OCI-LY1 (cell line): ENCODE data around the gene MZB1.
"Not testable (repeated sequence)": the region's sequence is repeated elsewhere in the genome, so short reads cannot be mapped to it uniquely, and the experiment has no call there.

Experiments used
- H2AFZ ChIP-seq: fragments of 200-600 bp; sonication (generic), shearing (Covaris generic); 2 replicates; pipeline ENCODE4 v1.6.0; 2014; ENCODE audit warnings: antibody characterized with exemption, mild to moderate bottlenecking, low read length
- H3F3A ChIP-seq: fragments of 200-600 bp; sonication (generic), shearing (Covaris generic); 2 replicates; pipeline ENCODE4 v1.6.0; 2014; ENCODE audit warnings: mild to moderate bottlenecking, antibody characterized with exemption, low read length, moderate library complexity; ENCODE audit not compliant: insufficient read depth
- H3K27ac ChIP-seq: fragments of 200-600 bp; sonication (generic); 2 replicates; pipeline ENCODE4 v1.5.1; 2014; ENCODE audit warnings: low read length, mixed run types, mild to moderate bottlenecking, low read depth; ENCODE audit not compliant: poor library complexity, severe bottlenecking
- H3K27me3 ChIP-seq: fragments of 200-600 bp; sonication (generic); 2 replicates; pipeline ENCODE4 v1.6.0; 2014; ENCODE audit warnings: antibody characterized with exemption, mild to moderate bottlenecking, low read length, moderate library complexity; ENCODE audit not compliant: insufficient read depth
- H3K36me3 ChIP-seq: fragments of 200-600 bp; sonication (generic); 2 replicates; pipeline ENCODE4 v1.6.1; 2014; ENCODE audit warnings: mild to moderate bottlenecking, antibody characterized with exemption, low read length, moderate library complexity, mixed read lengths; ENCODE audit not compliant: insufficient read depth
- H3K4me1 ChIP-seq: fragments of 200-600 bp; sonication (generic); 2 replicates; pipeline ENCODE4 v1.5.1; 2014; ENCODE audit warnings: mild to moderate bottlenecking, low read length, moderate library complexity; ENCODE audit not compliant: insufficient read depth, severe bottlenecking
- H3K4me2 ChIP-seq: fragments of 200-600 bp; sonication (generic), shearing (Covaris generic); 2 replicates; pipeline ENCODE4 v1.6.1; 2014; ENCODE audit warnings: low read length
- H3K4me3 ChIP-seq: fragments of 200-600 bp; sonication (generic); 2 replicates; pipeline ENCODE4 v1.5.1; 2014; ENCODE audit warnings: low read length, low read depth, mild to moderate bottlenecking, mixed read lengths; ENCODE audit not compliant: poor library complexity, severe bottlenecking
- H3K79me2 ChIP-seq: fragments of 200-600 bp; shearing (Covaris generic); 2 replicates; pipeline ENCODE4 v1.6.1; 2016; ENCODE audit warnings: mixed run types, low read length, mixed read lengths; ENCODE audit not compliant: insufficient read depth
- H3K9ac ChIP-seq: fragments of 200-600 bp; sonication (generic), shearing (Covaris generic); 2 replicates; pipeline ENCODE4 v1.6.1; 2014; ENCODE audit warnings: mild to moderate bottlenecking, low read length, mixed read lengths
- H3K9me2 ChIP-seq: fragments of 200-600 bp; sonication (generic), shearing (Covaris generic); 2 replicates; pipeline ENCODE4 v1.6.1; 2014; ENCODE audit warnings: low read depth, mild to moderate bottlenecking, low read length, mixed read lengths
- H3K9me3 ChIP-seq: fragments of 200-600 bp; shearing (Covaris generic); 2 replicates; pipeline ENCODE4 v1.6.1; 2014; ENCODE audit warnings: low read length, mixed read lengths
- H4K20me1 ChIP-seq: fragments of 200-600 bp; sonication (generic), shearing (Covaris generic); 2 replicates; pipeline ENCODE4 v1.6.0; 2016; ENCODE audit warnings: mild to moderate bottlenecking, low read length; ENCODE audit not compliant: insufficient read depth
- EZH2 ChIP-seq: fragments of 200-600 bp; sonication (generic), shearing (Covaris generic); IDR thresholded peaks from 2 replicates; pipeline ENCODE4 v1.8.0; 2017; ENCODE audit warnings: borderline replicate concordance, mixed run types, mild to moderate bottlenecking, antibody characterized with exemption, low read length, moderate library complexity, mixed read lengths
- TF ChIP-seq, protein P1 (sequence below): fragments of 200-600 bp; sonication (generic), shearing (Covaris generic); IDR thresholded peaks from 2 replicates; pipeline ENCODE4 v1.5.1; 2017; ENCODE audit warnings: mild to moderate bottlenecking, antibody characterized with exemption, low read length, moderate library complexity, mixed read lengths

Gene MZB1

DNA sequence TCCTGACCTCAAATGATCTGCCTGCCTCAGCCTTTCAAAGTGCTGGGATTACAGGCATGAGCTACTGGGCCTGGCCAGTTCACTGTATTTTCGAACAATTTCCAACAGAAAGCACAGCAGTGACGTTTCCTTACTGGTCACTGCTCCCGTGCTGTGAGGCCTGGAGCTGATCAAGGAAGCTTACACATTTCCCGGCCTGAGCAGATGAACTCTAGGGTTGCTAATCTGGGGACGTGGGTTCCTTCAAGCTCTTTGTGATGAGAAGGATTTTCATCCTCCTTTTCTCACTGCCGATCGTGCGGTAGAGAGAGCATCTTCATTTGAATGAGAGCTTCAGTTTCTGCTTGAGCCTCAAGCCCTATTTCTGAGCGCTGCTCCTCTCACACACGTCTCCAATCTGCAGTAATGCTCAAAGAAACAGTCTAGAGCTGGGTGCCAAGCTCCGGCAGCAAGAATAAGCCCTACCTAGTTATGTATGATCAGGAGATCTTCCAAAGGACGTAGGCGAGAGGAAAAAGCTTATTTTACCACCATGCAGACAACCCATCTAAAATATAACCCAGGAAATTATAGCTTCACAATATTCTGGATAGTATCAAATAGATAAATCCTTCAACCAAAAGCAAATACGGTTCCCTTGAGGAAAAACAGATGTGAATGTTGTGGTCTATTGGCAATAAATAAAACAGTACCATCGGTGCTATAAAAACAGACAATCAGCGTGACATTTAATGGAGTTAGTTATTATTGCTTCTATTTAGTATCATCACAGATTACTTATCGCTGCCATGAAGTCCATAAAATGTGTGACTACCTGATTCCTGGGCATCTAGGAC lies 21.5 kb upstream of the MZB1 start:
- H3K4me3 ChIP-seq: no peak overlapping the region
- H3K79me2 ChIP-seq: no peaks in the 10 kb centered on the region
- TF ChIP-seq, protein P1, sequence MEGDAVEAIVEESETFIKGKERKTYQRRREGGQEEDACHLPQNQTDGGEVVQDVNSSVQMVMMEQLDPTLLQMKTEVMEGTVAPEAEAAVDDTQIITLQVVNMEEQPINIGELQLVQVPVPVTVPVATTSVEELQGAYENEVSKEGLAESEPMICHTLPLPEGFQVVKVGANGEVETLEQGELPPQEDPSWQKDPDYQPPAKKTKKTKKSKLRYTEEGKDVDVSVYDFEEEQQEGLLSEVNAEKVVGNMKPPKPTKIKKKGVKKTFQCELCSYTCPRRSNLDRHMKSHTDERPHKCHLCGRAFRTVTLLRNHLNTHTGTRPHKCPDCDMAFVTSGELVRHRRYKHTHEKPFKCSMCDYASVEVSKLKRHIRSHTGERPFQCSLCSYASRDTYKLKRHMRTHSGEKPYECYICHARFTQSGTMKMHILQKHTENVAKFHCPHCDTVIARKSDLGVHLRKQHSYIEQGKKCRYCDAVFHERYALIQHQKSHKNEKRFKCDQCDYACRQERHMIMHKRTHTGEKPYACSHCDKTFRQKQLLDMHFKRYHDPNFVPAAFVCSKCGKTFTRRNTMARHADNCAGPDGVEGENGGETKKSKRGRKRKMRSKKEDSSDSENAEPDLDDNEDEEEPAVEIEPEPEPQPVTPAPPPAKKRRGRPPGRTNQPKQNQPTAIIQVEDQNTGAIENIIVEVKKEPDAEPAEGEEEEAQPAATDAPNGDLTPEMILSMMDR: no peak
- no peak for TF ChIP-seq EZH2
- H2AFZ ChIP-seq: no peak overlapping the region
- peaks cover 20% of the 10 kb centered on the region for H3K4me1 ChIP-seq
- no peaks in the 10 kb centered on the region for H3K27me3 ChIP-seq
- no peaks in the 10 kb centered on the region for H3K9me3 ChIP-seq
- no peaks in the 10 kb centered on the region for H3K36me3 ChIP-seq
- H4K20me1 ChIP-seq: no peaks in the 10 kb centered on the region
- no peak overlapping the region for H3K27ac ChIP-seq
- H3K9me2 ChIP-seq: no peaks in the 10 kb centered on the region
- no peaks in the 10 kb centered on the region for H3F3A ChIP-seq
- no peak overlapping the region for H3K9ac ChIP-seq
- no peak overlapping the region for H3K4me2 ChIP-seq

- Histone ChIP-seq H3K4me3 (no peak overlapping the region), H4K20me1 (no peaks in the 10 kb centered on the region), H3F3A (no peaks in the 10 kb centered on the region), H3K4me2 (no peak overlapping the region), H3K36me3 (no peaks in the 10 kb centered on the region), H3K4me1 (peaks cover 20% of the 10 kb centered on the region), H3K9me3 (no peaks in the 10 kb centered on the region), H3K9ac (no peak overlapping the region), H3K79me2 (no peaks in the 10 kb centered on the region), H2AFZ (no peak overlapping the region), H3K27ac (no peak overlapping the region), H3K27me3 (no peaks in the 10 kb centered on the region), H3K9me2 (no peaks in the 10 kb centered on the region)
- TF ChIP-seq EZH2: no peak
- TF ChIP-seq, protein P1: no peak
These were observed 20.6 kb upstream of the MZB1 start for GRCh38 chr5:139410121-139410992.

DNA sequence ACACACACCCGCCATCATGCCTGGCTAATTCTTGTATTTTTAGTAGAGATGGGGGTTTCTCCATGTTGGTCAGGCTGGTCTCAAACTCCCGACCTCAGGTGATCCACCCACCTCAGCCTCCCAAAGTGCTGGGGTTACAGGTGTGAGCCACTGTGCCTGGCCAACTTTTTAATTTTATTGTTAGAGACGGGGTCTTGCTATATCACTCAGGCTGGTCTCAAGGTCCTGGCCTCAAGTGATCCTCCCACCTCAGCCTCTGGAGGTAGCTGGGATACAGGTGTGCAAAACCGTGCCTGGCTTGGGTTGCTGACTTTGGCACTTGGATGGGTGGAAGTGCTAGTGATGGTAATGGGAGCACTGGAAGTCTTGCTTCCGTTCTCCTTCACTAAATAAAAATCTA lies 19.4 kb upstream of the MZB1 start:
- H3K27ac ChIP-seq, H3K9ac ChIP-seq, H2AFZ ChIP-seq, H3K79me2 ChIP-seq, H3K27me3 ChIP-seq, H3K9me3 ChIP-seq, H3F3A ChIP-seq, H3K36me3 ChIP-seq, H3K4me2 ChIP-seq, H3K9me2 ChIP-seq, H3K4me3 ChIP-seq, H4K20me1 ChIP-seq: not testable (repeated sequence)
- peaks cover 27% of the 10 kb centered on the region for H3K4me1 ChIP-seq
